Astrocyte (in vitro differentiated cells and primary cell): Measurements from ENCODE around the gene DNMT1. TPM values are rescaled to one million over a fixed set of nuclear protein-coding genes. Genes with fewer than 3 reads are reported as not detected.

Source experiments
- DNase-seq: peaks from one replicate; pipeline ENCODE4 v3.0.0-alpha.2; 2010; ENCODE audit warnings: low read depth
- FAIRE-seq: peaks from 2 replicates; lab custom pipeline; 2011; peaks lifted over from hg19 to GRCh38; lab: Jason Lieb, UNC
- H2AFZ ChIP-seq: 2 replicates; pipeline ENCODE4 v1.6.0; 2012; ENCODE audit warnings: low read depth, low read length, inconsistent platforms
- H3K27ac ChIP-seq: 2 replicates; pipeline ENCODE4 v1.5.1; 2011; ENCODE audit warnings: low read depth, low read length, inconsistent platforms
- H3K27me3 ChIP-seq: 2 replicates; pipeline ENCODE4 v1.6.0; 2011; ENCODE audit warnings: low read length, inconsistent platforms; ENCODE audit not compliant: insufficient read depth
- H3K36me3 ChIP-seq: 2 replicates; pipeline ENCODE4 v1.5.1; 2011; ENCODE audit warnings: low read length, inconsistent platforms; ENCODE audit not compliant: insufficient read depth
- H3K4me1 ChIP-seq: 2 replicates; pipeline ENCODE4 v1.5.1; 2011; ENCODE audit warnings: low read length, inconsistent platforms; ENCODE audit not compliant: insufficient read depth
- H3K4me2 ChIP-seq: 2 replicates; pipeline ENCODE4 v1.6.0; 2012; ENCODE audit warnings: low read length, inconsistent platforms
- H3K4me3 ChIP-seq: 2 replicates; pipeline ENCODE4 v1.5.1; 2011; ENCODE audit warnings: low read depth, mild to moderate bottlenecking, low read length, inconsistent platforms; ENCODE audit not compliant: insufficient read depth
- H3K79me2 ChIP-seq: 2 replicates; pipeline ENCODE4 v1.6.0; 2012; ENCODE audit warnings: mild to moderate bottlenecking, low read length, inconsistent platforms; ENCODE audit not compliant: insufficient read depth
- H3K9ac ChIP-seq: 2 replicates; pipeline ENCODE4 v1.6.0; 2012; ENCODE audit warnings: mild to moderate bottlenecking, low read length, inconsistent platforms
- H3K9me3 ChIP-seq: 2 replicates; pipeline ENCODE4 v1.5.1; 2012; ENCODE audit warnings: low read depth, mild to moderate bottlenecking, low read length, inconsistent platforms; ENCODE audit not compliant: insufficient read depth
- H4K20me1 ChIP-seq: 2 replicates; pipeline ENCODE4 v1.6.0; 2012; ENCODE audit warnings: low read length, inconsistent platforms; ENCODE audit not compliant: insufficient read depth
- H3K27ac Mint-ChIP-seq: one replicate; pipeline ENCODE4 v1.8.0; 2021; ENCODE audit warnings: mild to moderate bottlenecking, mixed read lengths; ENCODE audit not compliant: unreplicated experiment
- H3K27me3 Mint-ChIP-seq: one replicate; pipeline ENCODE4 v1.8.0; 2021; ENCODE audit warnings: low read depth, mixed read lengths; ENCODE audit not compliant: unreplicated experiment
- H3K36me3 Mint-ChIP-seq: one replicate; pipeline ENCODE4 v1.8.0; 2021; ENCODE audit warnings: low read depth, mixed read lengths; ENCODE audit not compliant: unreplicated experiment
- H3K4me1 Mint-ChIP-seq: one replicate; pipeline ENCODE4 v1.8.0; 2021; ENCODE audit warnings: low read depth, mixed read lengths; ENCODE audit not compliant: unreplicated experiment
- H3K4me3 Mint-ChIP-seq: one replicate; pipeline ENCODE4 v1.8.0; 2021; ENCODE audit warnings: mild to moderate bottlenecking, moderate library complexity, mixed read lengths; ENCODE audit not compliant: unreplicated experiment
- H3K9me3 Mint-ChIP-seq: one replicate; pipeline ENCODE4 v1.8.0; 2021; ENCODE audit warnings: mild to moderate bottlenecking, mixed read lengths; ENCODE audit not compliant: unreplicated experiment
- EZH2 ChIP-seq: IDR thresholded peaks from 2 replicates; pipeline ENCODE4 v1.6.1; 2012; ENCODE audit warnings: mild to moderate bottlenecking, low read length, inconsistent platforms; ENCODE audit not compliant: insufficient read depth
- total RNA-seq: library from RNA; stranded (reverse); gene quantifications from 2 replicates; pipeline ENCODE4 v1.2.1, GENCODE V29; 2021
- TF ChIP-seq, protein P1 (sequence below): IDR thresholded peaks from 2 replicates; pipeline ENCODE4 v1.5.1; 2011; ENCODE audit warnings: low read depth, mild to moderate bottlenecking, inconsistent platforms, low read length, moderate library complexity; ENCODE audit not compliant: insufficient read depth

DNMT1 gene
- total RNA-seq, 1 donor from 2014 or later = 50.6 TPM

DNA sequence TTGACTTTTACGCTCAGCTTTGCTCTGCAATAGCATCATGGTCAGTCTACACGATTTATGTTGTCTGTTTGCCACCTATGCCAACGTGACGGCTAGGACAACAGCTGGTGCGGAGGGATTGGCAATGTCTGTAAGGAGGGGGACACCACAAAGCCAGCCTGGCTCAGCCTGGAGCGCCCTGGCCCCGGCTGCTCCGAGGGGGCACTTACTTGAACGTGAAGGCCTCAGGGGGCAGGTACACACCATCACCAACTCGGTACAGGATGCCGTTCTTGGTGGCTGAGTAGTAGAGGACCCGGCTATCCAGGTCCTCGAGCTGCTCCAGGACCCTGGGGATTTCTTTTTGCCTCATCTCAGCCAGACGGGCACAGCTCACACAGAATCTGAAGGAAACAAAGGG lies 48.6 kb downstream of the DNMT1 start:
- H3K36me3 Mint-ChIP-seq = peaks cover 17% of the 10 kb centered on the region
- no peak overlapping the region for H3K4me2 ChIP-seq
- no peaks in the 10 kb centered on the region for H3K4me1 ChIP-seq
- no peak overlapping the region for H3K27ac Mint-ChIP-seq
- H3K9me3 Mint-ChIP-seq = no peaks in the 10 kb centered on the region
- no peak for FAIRE-seq
- no peaks in the 10 kb centered on the region for H3K27me3 ChIP-seq
- no peak overlapping the region for H2AFZ ChIP-seq
- no peaks in the 10 kb centered on the region for H3K4me1 Mint-ChIP-seq
- H3K79me2 ChIP-seq = no peaks in the 10 kb centered on the region
- H4K20me1 ChIP-seq = peaks cover 21% of the 10 kb centered on the region
- H3K4me3 Mint-ChIP-seq = no peak overlapping the region
- no peak for DNase-seq
- H3K36me3 ChIP-seq = peaks cover 52% of the 10 kb centered on the region
- no peak overlapping the region for H3K9ac ChIP-seq
- H3K27me3 Mint-ChIP-seq = no peaks in the 10 kb centered on the region
- no peaks in the 10 kb centered on the region for H3K9me3 ChIP-seq
- no peak overlapping the region for H3K27ac ChIP-seq
- H3K4me3 ChIP-seq = no peak overlapping the region
- TF ChIP-seq EZH2 = no peak
- TF ChIP-seq, protein P1, sequence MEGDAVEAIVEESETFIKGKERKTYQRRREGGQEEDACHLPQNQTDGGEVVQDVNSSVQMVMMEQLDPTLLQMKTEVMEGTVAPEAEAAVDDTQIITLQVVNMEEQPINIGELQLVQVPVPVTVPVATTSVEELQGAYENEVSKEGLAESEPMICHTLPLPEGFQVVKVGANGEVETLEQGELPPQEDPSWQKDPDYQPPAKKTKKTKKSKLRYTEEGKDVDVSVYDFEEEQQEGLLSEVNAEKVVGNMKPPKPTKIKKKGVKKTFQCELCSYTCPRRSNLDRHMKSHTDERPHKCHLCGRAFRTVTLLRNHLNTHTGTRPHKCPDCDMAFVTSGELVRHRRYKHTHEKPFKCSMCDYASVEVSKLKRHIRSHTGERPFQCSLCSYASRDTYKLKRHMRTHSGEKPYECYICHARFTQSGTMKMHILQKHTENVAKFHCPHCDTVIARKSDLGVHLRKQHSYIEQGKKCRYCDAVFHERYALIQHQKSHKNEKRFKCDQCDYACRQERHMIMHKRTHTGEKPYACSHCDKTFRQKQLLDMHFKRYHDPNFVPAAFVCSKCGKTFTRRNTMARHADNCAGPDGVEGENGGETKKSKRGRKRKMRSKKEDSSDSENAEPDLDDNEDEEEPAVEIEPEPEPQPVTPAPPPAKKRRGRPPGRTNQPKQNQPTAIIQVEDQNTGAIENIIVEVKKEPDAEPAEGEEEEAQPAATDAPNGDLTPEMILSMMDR = no peak

DNA sequence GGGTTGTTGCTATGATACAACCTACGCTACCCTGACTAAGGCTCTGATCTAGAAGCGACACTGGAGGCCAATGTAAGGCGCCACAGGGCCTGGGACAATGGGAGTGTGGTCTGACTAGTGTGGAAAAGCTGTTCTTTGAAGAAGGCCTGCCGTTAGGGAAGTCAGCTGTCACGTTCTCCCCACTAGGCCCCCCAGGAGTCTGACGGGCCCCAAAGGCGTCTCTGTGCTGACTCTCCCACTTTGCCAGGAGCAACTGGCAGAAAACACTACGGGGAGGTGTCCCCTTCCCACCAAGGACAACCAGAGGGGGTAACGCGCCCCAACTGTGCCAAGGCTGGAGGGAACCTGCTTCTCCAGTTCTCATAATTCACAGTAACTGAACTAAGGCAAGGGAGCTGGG lies 49.7 kb downstream of the DNMT1 start:
- Histone ChIP-seq H3K27ac (no peak overlapping the region), H3K9ac (no peak overlapping the region), H2AFZ (no peak overlapping the region), H4K20me1 (peaks cover 19% of the 10 kb centered on the region), H3K4me1 (no peaks in the 10 kb centered on the region), H3K36me3 (peaks cover 51% of the 10 kb centered on the region), H3K9me3 (no peaks in the 10 kb centered on the region), H3K4me3 (no peak overlapping the region), H3K27me3 (no peaks in the 10 kb centered on the region), H3K4me2 (no peak overlapping the region), H3K79me2 (no peaks in the 10 kb centered on the region)
- DNase-seq (no peak), FAIRE-seq (no peak)
- no peaks in the 10 kb centered on the region for H3K4me1 Mint-ChIP-seq
- H3K27me3 Mint-ChIP-seq = no peaks in the 10 kb centered on the region
- H3K36me3 Mint-ChIP-seq = peaks cover 14% of the 10 kb centered on the region
- no peak overlapping the region for H3K4me3 Mint-ChIP-seq
- H3K27ac Mint-ChIP-seq = no peak overlapping the region
- no peaks in the 10 kb centered on the region for H3K9me3 Mint-ChIP-seq
- TF ChIP-seq, protein P1 = no peak
- no peak for TF ChIP-seq EZH2

DNA sequence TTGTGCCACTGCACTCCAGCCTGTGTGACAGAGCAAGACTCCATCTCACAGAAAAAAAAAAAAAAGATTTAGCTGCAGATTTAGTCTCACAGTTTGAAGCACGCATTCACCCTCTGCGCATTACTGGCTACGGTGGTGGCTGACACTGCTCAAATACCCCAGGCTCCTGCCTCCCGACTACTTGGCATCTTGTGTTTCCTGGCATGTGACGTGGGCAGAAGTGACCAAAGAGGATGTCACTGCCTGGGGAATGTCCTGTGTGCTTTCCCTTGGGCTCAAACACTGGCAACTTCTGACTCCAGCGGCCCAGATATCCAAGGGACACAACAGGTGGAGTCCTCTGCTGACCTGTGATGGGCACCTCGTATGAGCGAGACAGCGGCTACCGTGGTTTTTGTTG lies 50.4 kb downstream of the DNMT1 start:
- Histone ChIP-seq H3K4me2 (no peak overlapping the region), H3K9ac (no peak overlapping the region), H3K79me2 (no peaks in the 10 kb centered on the region), H3K9me3 (no peaks in the 10 kb centered on the region), H4K20me1 (peaks cover 19% of the 10 kb centered on the region), H3K4me1 (no peaks in the 10 kb centered on the region), H3K4me3 (no peak overlapping the region), H3K36me3 (peaks cover 46% of the 10 kb centered on the region), H3K27me3 (no peaks in the 10 kb centered on the region), H3K27ac (no peak overlapping the region), H2AFZ (no peak overlapping the region)
- Mint-ChIP-seq H3K27ac (no peak overlapping the region), H3K36me3 (peaks cover 14% of the 10 kb centered on the region), H3K9me3 (no peaks in the 10 kb centered on the region), H3K4me1 (no peaks in the 10 kb centered on the region), H3K4me3 (no peak overlapping the region), H3K27me3 (no peaks in the 10 kb centered on the region)
- DNase-seq (no peak), FAIRE-seq (no peak)
- TF ChIP-seq, protein P1 = no peak
- no peak for TF ChIP-seq EZH2
